ENCODE results near the gene NDUFB8.

Gene NDUFB8

DNA sequence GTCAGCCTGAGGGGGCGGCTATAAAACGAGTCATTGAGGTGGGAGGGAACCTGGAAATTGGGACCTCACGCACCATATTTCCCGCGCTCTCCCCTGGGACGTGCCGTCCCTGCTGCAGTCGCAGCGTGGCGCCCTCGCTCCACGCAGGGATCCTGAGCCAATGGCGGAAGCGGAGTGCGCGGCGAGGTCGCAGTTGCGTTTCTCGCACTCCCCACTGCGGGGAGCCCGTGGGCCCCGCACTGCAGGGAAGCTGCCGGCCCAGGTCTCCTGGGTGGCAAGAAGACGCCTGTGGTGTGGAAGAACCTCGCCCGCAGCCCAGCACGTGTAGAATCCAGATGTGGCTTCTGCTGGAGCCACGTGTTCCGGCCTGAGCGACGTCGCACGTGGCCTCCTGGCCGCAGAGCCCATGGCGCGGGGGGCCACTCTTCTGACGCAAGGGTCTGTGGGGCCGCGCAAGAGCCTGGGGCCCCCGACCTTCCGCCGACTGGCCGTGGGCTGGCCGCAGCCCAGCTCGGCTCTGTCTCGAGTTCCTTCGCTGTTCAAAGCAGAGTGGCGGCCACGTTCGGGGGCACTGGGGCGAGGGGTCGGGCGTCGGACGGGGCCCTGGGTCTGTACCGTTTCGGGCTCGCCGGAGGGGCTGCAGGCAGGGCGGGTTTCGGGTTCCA is 32.5 kb upstream of the NDUFB8 start:
- TF ChIP-seq, protein P1, sequence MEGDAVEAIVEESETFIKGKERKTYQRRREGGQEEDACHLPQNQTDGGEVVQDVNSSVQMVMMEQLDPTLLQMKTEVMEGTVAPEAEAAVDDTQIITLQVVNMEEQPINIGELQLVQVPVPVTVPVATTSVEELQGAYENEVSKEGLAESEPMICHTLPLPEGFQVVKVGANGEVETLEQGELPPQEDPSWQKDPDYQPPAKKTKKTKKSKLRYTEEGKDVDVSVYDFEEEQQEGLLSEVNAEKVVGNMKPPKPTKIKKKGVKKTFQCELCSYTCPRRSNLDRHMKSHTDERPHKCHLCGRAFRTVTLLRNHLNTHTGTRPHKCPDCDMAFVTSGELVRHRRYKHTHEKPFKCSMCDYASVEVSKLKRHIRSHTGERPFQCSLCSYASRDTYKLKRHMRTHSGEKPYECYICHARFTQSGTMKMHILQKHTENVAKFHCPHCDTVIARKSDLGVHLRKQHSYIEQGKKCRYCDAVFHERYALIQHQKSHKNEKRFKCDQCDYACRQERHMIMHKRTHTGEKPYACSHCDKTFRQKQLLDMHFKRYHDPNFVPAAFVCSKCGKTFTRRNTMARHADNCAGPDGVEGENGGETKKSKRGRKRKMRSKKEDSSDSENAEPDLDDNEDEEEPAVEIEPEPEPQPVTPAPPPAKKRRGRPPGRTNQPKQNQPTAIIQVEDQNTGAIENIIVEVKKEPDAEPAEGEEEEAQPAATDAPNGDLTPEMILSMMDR (IDR thresholded peaks at IDR 0.05; ENCODE audit: low read depth, low read length): peak; percentile 79
- H3K4me3 ChIP-seq (replicated peaks in 1 of 2; ENCODE audit: low read depth in 2 of 2, low read length in 2 of 2): no peak overlapping the region
- DNase-seq (ENCODE audit: low read depth in 2 of 2): peak; percentile 68 to 75

DNA sequence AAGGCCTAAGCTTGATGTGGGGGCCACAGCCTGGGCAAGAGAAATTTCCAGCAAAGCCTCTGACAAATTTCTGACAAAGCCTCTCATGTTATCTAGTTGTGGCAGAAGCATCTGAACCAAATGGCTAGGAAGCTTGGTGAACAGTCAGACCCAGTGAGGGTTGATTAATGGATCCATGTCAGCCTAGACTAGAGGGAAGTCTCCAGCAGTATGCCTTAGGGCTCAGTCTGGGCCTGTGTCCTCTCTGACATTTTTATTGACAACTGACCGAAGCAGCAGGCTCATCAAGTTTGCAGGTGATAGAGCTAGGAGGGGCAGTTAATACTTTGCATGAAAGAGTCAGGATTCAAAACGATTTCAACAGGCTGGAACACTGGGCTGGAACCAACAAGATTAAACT is 31.3 kb upstream of the NDUFB8 start:
- no peak for DNase-seq (ENCODE audit: low read depth in 2 of 2)
- no peak overlapping the region for H3K4me3 ChIP-seq (replicated peaks in 1 of 2; ENCODE audit: low read depth in 2 of 2, low read length in 2 of 2)
- TF ChIP-seq, protein P1 (IDR thresholded peaks at IDR 0.05; ENCODE audit: low read depth, low read length): no peak

DNA sequence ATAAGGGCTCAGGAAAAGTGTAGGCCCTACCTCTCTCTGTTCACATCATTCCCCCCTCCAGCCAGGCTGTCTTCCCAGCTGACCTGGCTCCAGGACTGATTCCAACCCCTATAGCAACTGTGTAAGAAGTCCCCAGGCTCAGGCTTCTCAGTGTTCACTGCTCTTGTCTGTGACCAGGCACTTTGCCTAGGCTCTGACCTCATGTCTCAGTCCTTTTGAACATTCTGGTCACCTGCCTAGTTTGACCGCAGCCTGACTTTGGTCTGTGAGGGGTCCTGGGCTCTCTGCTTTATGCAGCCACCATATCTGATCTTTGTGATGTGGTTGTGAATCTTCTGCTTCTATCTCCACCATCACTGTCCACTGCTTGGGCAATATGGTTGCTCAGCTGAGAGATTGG is 30.6 kb upstream of the NDUFB8 start:
- TF ChIP-seq, protein P1 (IDR thresholded peaks at IDR 0.05; ENCODE audit: low read depth, low read length): no peak
- DNase-seq (ENCODE audit: low read depth in 2 of 2): no peak
- H3K4me3 ChIP-seq (replicated peaks in 1 of 2; ENCODE audit: low read depth in 2 of 2, low read length in 2 of 2): no peak overlapping the region

DNA sequence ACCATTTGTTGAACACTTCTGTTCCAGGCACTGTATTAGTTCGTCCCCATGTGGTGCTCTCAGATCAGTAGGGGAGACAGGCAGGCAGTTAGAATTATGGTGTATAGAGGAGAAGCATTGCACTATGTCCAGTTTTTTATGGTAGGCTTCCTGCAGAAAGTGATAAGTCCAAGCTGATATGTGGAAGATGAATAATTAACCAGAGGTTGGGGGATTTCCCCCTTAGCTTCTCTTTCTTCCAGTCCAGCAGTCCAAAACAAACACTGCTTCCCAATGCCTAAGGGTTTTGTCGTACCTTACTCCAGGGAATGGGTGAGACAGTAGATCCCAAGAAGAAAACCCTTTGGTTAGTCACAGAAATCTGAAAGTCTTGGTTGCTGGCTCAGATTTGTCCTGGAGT is 25.2 kb upstream of the NDUFB8 start:
- H3K4me3 ChIP-seq (replicated peaks in 1 of 2; ENCODE audit: low read depth in 2 of 2, low read length in 2 of 2): no peak overlapping the region
- TF ChIP-seq, protein P1 (IDR thresholded peaks at IDR 0.05; ENCODE audit: low read depth, low read length): no peak
- DNase-seq (ENCODE audit: low read depth in 2 of 2): no peak

DNA sequence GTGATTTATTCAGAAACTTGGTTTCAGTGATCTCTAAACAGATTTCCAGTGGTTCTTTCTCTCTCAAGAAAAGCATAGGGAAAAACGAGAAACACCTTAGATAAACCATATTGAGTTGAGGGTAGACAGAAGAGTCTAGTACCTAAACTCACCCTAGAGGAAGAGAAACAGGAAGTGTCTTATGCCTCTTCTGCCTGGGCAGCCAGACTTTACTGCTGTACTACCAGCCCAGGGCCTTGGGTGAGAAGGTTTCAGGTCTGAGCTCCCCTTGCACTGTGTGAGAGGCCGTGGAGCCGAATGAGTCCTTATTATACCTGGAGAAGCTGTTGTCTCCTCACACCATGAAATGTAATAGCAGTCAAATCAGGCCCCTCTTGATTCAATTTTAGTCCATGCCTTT is 24.3 kb upstream of the NDUFB8 start:
- no peak overlapping the region for H3K4me3 ChIP-seq (replicated peaks in 1 of 2; ENCODE audit: low read depth in 2 of 2, low read length in 2 of 2)
- TF ChIP-seq, protein P1 (IDR thresholded peaks at IDR 0.05; ENCODE audit: low read depth, low read length): no peak
- DNase-seq (ENCODE audit: low read depth in 2 of 2): no peak

DNA sequence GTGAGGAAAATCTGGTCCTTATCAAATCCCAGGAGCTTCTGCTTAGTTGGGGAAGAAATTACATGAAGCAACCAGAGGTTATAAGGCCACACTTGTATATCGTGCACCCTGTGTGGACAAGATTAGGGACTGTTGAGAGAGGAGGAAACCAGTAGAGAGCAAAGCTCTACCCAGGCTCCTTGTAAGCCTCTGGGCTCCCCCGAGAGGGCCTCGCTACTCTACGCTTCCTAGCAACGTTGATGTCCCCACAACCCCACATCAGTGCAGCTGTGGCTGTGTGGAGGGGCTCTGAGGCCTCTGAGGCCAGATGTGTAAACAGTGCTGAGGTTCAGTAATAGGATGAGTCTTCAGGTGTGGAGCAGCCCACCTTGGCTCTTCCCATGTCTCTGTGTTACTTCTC is 22.1 kb upstream of the NDUFB8 start:
- TF ChIP-seq, protein P1 (IDR thresholded peaks at IDR 0.05; ENCODE audit: low read depth, low read length): no peak
- H3K4me3 ChIP-seq (replicated peaks in 1 of 2; ENCODE audit: low read depth in 2 of 2, low read length in 2 of 2): no peak overlapping the region
- no peak for DNase-seq (ENCODE audit: low read depth in 2 of 2)

DNA sequence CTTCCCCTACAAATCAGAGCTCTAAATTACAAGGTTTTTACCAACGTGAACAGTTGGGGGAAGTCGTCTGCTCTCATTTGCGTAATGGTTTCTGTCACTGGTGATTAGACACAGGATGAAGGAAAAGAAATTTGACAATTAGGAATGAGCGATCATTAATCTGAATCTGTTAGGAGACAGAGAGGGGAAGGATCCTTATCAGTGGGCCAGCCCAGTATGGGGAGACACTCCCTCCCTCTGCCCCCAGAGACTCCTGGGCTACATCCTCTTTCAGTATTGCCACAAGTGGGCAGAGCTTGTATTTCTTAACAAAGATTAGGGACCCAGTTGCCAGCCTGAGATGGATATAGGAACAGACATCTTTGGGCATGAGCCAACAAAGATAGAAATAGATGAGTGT is 21.5 kb upstream of the NDUFB8 start:
- no peak for DNase-seq (ENCODE audit: low read depth in 2 of 2)
- no peak overlapping the region for H3K4me3 ChIP-seq (replicated peaks in 1 of 2; ENCODE audit: low read depth in 2 of 2, low read length in 2 of 2)
- TF ChIP-seq, protein P1 (IDR thresholded peaks at IDR 0.05; ENCODE audit: low read depth, low read length): no peak
